Ascending aorta (tissue), 2 donors: Measurements from ENCODE around the gene STK32B. TPM values are rescaled to one million over a fixed set of nuclear protein-coding genes. Genes with fewer than 3 reads are reported as not detected.

Source experiments
- DNase-seq, 2 donors: peaks; one replicate each; pipeline ENCODE4 v3.0.0-alpha.2; 2019; ENCODE audit warnings: low spot score in 2 of 2
- H3K27ac ChIP-seq, 2 donors: fragments of 200-600 bp; sonication (generic); one replicate each; pipeline ENCODE4 v1.5.1; 2016 to 2017; ENCODE audit warnings: mild to moderate bottlenecking in 1 of 2
- H3K27me3 ChIP-seq: fragments of 200-600 bp; sonication (generic); one replicate; pipeline ENCODE4 v1.5.1; 2017
- H3K36me3 ChIP-seq, 2 donors: fragments of 200-600 bp; sonication (generic); one replicate each; pipeline ENCODE4 v1.5.1; 2016
- H3K4me1 ChIP-seq, 2 donors: fragments of 200-600 bp; sonication (generic); one replicate each; pipeline ENCODE4 v1.5.1; 2016 to 2017; ENCODE audit warnings: mild to moderate bottlenecking in 1 of 2
- H3K4me3 ChIP-seq, 2 donors: fragments of 200-600 bp; sonication (generic); one replicate each; pipeline ENCODE4 v1.5.1; 2016 to 2017; ENCODE audit warnings: mild to moderate bottlenecking in 1 of 2
- H3K9me3 ChIP-seq, 2 donors: fragments of 200-600 bp; sonication (generic); one replicate each; pipeline ENCODE4 v1.5.1; 2016
- intact Hi-C: fragments of 100-400 bp; cut with DNase I; formaldehyde crosslinking; loops from one replicate; pipeline ENCODE4 v1.15.1; 2023
- total RNA-seq: library from RNA; depleted of rRNA; stranded (reverse); fragments of >200 nt; gene quantifications from one replicate; pipeline ENCODE4 v1.1.0, GENCODE V29; 2016
- TF ChIP-seq, protein P1 (sequence below), 3 experiments: fragments of 200-600 bp in 2 of 3; fragments of 450-650 bp in 1 of 3; sonication (generic) in 2 of 3; IDR thresholded peaks; one replicate each; pipeline ENCODE4 v1.5.1; 2016 to 2019; ENCODE audit warnings: antibody characterized with exemption in 3 of 3, mild to moderate bottlenecking in 1 of 3, moderate library complexity in 1 of 3

STK32B gene
- total RNA-seq, 1 donor from 2014 or later: 2.3 TPM

DNA sequence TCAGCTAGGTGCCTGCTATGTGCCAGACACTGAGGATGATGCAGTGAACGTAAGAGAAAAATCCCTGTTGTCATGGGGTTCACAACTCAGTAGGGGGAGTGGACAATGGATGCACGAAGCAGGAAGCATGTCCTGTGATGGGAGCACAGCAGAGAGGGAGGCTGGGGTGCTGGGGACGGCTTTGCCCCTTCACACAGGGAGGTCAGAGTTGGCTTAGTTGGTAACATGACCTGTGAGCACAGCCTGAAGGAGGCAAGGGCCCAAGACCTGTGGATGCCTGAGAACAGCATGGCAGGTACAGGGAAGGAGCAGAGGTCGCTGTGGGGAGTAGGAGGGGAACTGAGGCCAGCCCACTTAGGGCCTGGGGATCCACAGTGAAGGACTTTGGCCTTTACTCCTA lies 109.4 kb downstream of the STK32B start:
- no peak for DNase-seq
- no peaks in the 10 kb centered on the region for H3K4me1 ChIP-seq
- no peak overlapping the region for H3K27ac ChIP-seq
- no peak overlapping the region for H3K4me3 ChIP-seq
- H3K9me3 ChIP-seq: no peaks in the 10 kb centered on the region
- H3K27me3 ChIP-seq: no peaks in the 10 kb centered on the region
- TF ChIP-seq, protein P1, sequence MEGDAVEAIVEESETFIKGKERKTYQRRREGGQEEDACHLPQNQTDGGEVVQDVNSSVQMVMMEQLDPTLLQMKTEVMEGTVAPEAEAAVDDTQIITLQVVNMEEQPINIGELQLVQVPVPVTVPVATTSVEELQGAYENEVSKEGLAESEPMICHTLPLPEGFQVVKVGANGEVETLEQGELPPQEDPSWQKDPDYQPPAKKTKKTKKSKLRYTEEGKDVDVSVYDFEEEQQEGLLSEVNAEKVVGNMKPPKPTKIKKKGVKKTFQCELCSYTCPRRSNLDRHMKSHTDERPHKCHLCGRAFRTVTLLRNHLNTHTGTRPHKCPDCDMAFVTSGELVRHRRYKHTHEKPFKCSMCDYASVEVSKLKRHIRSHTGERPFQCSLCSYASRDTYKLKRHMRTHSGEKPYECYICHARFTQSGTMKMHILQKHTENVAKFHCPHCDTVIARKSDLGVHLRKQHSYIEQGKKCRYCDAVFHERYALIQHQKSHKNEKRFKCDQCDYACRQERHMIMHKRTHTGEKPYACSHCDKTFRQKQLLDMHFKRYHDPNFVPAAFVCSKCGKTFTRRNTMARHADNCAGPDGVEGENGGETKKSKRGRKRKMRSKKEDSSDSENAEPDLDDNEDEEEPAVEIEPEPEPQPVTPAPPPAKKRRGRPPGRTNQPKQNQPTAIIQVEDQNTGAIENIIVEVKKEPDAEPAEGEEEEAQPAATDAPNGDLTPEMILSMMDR (IDR thresholded peaks at IDR 0.05): no peak
- intact Hi-C loops: no loop called here
- no peaks in the 10 kb centered on the region for H3K36me3 ChIP-seq

GRCh38 chr4:5162909-5163508 lies 111.7 kb downstream of the STK32B start:
- no peak for DNase-seq
- TF ChIP-seq, protein P1 (IDR thresholded peaks at IDR 0.05): no peak
- no peaks in the 10 kb centered on the region for H3K4me1 ChIP-seq
- H3K36me3 ChIP-seq: no peaks in the 10 kb centered on the region
- H3K9me3 ChIP-seq: no peaks in the 10 kb centered on the region
- H3K27ac ChIP-seq: no peak overlapping the region
- H3K4me3 ChIP-seq: no peak overlapping the region
- no peaks in the 10 kb centered on the region for H3K27me3 ChIP-seq
- intact Hi-C loops: no loop called here

DNA sequence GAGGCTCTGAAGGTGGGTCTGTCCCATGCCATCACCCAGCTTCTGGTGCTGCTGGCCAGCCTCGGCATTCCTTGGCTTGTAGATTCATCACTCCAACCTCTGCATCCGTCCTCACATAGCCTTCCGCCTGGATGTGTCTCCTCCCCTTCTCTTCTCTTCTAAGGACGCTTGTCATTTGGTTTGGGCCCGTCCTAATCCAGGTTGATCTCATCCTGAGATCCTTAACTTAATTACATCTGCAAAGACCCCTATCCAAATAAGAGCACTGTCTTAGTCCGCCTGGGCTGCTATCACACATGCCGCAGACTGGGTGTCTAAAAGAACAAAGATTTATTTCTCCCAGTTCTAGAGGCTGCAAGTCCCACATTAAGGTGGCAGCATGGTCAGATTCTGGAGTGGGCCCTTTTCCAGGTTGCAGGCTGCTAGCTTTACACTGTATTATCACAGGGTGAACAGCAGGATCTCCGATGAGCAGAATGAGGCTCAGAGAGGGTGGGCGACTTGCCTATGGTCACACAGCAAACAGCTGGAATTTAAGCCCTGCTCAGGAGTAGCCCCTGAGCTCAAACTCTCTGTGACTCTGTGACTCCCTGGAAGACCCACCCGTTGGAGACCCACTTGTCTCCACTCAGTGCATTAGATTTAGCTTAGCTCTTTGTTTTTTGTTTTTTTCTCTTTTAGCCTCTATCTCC lies 113.1 kb downstream of the STK32B start:
- intact Hi-C loops: no loop called here
- Histone ChIP-seq H3K9me3 (no peaks in the 10 kb centered on the region), H3K4me1 (no peaks in the 10 kb centered on the region), H3K4me3 (no peak overlapping the region), H3K36me3 (no peaks in the 10 kb centered on the region), H3K27ac (no peak overlapping the region), H3K27me3 (no peaks in the 10 kb centered on the region)
- DNase-seq: no peak
- TF ChIP-seq, protein P1 (IDR thresholded peaks at IDR 0.05): no peak

DNA sequence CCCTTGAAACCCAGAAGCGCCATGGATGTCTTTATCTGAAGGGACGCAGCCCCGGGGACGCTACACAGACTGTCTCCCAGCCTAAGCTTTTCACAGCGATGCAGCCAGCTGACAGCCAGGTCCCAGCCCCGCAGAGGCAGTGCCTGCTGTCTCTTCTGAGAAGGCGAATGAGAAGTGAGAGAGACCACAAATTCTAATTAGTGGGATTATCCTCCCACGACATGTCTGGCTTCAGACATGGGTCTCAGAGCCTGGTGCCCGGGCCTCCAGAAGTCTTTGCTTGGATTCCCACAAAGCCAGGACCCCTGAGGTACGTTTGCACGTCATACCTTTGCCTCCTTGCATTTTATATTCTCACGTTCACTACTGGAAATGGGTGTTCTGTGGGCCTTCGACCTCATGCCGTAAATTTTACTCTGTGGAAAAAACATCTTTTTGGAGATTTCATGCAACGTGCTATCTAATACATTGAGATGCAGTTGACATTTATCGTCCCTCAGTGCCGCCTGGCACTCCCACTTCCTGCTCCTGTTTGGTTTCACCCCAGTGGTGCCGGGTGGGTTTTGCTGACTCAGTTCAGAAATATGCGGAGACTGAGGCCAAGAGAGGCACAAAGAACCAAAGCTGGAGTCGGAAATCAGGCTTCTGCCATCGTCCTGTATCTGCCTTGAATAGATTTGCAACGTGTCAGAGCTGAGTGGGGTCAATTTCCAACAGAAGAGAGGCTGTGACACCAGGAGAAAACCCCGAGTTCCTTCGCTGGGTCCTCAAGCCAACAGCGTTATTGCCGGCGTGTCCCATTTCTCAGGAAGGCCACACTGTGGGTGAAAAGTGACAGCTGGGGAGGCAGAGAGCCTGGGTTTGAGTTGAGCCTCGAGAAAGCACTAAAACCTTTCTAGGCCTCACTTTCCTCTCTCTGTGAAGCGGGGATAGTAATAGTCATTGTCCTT lies 114.4 kb downstream of the STK32B start:
- Histone ChIP-seq H3K4me1 (no peaks in the 10 kb centered on the region), H3K4me3 (no peak overlapping the region), H3K27me3 (no peaks in the 10 kb centered on the region), H3K27ac (no peak overlapping the region), H3K36me3 (no peaks in the 10 kb centered on the region), H3K9me3 (no peaks in the 10 kb centered on the region)
- intact Hi-C loops: no loop called here
- TF ChIP-seq, protein P1 (IDR thresholded peaks at IDR 0.05): no peak
- DNase-seq: no peak

DNA sequence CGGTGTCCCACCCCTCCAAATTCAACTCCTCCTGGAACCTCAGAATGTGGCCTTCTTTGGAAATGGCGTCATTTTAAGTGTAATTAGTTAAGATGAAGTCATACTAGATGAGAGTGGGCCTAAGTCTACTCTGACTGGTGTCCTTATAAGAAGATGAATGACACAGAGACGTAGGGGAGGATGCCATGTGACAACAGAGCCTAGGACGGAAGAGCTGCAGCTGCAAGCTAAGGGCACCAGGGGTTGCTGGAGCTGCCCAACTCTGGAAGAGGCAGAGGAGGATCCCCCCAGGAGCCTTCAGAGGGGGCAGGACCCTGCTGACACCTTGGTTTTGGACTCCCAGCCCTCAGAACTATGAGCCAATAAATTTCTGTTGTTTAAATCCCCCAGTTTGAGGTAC lies 115.1 kb downstream of the STK32B start:
- H3K4me1 ChIP-seq: no peaks in the 10 kb centered on the region
- H3K9me3 ChIP-seq: no peaks in the 10 kb centered on the region
- H3K27me3 ChIP-seq: no peaks in the 10 kb centered on the region
- no peak for DNase-seq
- no peaks in the 10 kb centered on the region for H3K36me3 ChIP-seq
- no peak overlapping the region for H3K4me3 ChIP-seq
- intact Hi-C loops: no loop called here
- TF ChIP-seq, protein P1 (IDR thresholded peaks at IDR 0.05): no peak
- no peak overlapping the region for H3K27ac ChIP-seq
